RPMI8226 (cell line): ENCODE measurements around the gene UGT2B15.
"Not testable (repeated sequence)": the region's sequence is repeated elsewhere in the genome, so short reads cannot be mapped to it uniquely, and the experiment has no call there.

ENCODE experiments used
- DNase-seq: peaks from one replicate; pipeline ENCODE4 v3.0.0-alpha.2; 2015

Gene UGT2B15

DNA sequence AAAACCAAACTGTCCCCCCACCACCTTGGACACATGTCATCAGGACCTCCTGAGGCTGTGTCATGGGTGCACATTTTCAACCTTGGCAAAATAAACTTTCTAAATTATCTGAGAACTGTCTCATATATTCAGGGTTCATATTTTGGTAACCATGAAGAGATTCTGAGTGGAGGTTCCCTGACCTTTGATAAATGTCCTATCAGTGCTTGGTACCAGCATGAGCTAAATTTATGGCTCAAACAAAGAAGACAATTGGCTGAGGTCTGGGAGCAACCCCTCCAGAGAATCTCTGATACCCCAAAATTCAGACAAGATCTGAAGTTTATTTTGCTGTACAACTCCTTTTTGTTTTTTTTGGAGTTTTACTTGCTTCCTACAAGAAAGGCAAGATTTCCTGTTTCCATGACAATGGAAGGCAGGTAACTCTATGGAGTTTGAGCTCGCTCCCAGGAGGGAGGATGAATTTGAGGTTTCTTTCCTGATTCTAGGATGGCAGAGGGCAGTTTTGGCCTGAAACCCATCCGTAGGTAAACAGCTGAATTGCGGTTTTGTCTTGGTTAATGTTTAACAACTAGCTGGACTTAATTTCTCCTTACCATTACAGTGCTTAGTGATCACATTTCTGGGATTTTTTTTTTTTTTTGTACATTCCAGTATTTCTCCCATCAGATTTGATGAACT is 14.5 kb downstream of the UGT2B15 start:
- DNase-seq, result no peak

DNA sequence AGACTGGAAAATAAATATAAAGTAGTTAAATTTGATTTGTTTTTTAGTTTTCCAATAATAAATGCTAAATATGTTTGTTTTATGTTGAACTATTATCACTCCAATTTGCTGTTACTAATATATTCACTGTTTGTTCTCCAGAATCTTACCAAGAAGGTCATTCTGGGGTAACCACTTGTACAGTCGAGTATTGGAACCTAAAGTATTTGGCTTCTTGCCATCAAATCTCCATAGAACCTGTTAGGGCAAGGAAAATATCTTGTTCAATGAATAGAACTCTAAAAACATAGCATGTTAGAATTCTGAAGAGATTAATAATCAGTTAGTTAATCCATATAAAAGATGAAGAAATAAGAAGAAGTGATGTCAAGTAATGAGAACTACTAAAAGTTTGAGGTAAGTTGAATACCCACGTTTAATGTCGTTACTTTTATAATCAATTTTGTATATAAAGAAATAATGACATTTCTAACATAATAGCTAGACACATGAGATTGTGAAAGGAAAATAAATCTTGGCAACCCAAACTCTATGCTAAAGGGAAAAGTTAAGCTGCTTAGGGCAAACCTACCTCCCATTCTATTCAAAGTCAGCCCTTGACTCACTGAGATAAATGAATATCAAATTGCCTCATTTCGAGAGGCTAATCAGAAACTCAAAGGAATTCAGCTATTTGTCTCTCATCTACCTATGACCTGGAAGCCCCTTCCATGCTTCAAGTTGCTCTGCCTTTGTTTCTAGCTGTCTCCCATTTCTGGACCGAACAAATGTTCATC is 15.3 kb downstream of the UGT2B15 start:
- DNase-seq, result no peak

DNA sequence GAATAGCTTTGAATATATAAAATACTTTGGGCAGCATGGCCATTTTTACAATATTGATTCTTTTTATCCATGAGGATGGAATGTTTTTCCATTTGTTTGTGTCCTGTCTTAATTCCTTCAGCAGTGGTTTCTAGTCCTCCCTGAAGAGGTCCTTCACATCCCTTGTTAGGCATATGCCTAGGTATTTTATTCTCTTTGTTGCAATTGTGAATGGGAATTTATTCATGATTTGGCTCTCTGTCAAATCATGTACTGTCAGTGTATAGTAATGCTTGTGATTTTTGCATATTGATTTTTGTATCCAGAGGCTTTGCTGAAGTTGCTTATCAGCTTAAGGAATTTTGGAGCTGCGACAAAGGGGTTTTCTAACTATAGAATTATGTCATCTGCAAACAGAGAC is 18.5 kb downstream of the UGT2B15 start:
- no peak for DNase-seq

DNA sequence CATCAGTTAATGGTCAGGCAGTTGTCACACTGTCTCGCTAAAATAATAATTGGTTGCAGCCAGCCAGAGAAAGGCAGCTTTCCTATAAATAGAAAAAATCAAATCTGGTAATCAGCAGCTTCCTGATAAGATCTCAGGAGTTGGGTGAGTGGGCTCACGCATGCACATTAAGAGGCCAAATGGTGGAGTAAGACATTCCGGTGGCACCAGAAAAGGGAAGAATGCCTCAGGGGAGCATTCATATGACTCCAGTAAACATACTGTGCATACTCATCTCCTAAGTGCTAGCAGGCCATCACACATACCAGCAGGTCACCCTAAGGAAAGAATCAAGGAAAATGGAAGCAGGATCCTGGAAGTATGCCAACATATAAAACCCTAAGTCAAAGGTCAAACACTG is 40.1 kb downstream of the UGT2B15 start:
- no peak for DNase-seq

DNA sequence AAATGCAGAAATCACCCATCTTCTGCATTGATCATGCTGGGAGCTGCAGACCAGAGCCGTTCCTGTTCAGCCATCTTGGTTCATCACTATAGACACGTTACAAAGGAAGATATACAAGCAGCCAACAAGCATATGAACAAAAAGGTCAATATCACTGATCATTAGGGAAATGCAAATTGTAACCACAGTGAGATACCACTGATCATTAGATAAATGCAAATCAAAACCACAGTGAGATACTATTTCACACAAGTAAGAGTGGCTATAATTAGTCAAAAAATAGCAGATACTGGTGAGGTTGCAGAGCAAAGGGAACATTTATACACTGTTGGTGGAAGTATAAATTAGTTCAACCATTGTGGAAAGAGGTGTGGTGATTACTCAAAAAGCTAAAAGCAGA is 47.7 kb downstream of the UGT2B15 start:
- not testable (repeated sequence) for DNase-seq

DNA sequence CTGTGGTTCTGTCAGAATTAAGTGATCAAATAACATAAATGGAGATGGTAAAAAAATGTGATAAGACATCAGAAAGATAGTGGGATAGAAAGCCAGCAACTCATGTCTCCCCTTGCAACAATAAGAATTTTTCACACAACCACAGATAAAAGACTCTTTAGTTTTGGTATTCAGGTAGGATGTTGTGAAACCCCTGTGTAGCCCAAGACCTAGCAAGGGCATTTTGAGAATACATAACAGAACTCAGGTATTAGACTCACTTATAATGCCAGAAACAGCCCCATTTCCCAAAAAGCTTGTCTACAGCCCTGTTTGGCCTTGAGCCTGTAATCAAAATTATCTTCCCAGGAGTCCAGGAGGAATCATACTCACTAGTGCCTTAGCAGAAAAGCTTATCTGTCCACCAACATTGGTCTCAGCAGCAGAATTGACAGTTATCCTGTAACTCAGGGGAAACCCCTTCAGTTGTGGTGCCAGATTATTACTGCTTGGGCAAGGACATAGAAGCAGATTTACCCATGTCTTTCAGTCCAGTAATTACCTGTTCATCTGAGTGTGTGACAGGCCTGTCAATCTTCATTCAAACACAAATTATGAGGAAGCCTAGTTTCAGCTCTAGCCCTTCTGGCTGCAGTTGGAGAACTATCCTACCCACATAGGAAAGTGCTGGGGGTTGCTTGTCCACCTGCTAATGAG is 53.3 kb downstream of the UGT2B15 start:
- no peak for DNase-seq

DNA sequence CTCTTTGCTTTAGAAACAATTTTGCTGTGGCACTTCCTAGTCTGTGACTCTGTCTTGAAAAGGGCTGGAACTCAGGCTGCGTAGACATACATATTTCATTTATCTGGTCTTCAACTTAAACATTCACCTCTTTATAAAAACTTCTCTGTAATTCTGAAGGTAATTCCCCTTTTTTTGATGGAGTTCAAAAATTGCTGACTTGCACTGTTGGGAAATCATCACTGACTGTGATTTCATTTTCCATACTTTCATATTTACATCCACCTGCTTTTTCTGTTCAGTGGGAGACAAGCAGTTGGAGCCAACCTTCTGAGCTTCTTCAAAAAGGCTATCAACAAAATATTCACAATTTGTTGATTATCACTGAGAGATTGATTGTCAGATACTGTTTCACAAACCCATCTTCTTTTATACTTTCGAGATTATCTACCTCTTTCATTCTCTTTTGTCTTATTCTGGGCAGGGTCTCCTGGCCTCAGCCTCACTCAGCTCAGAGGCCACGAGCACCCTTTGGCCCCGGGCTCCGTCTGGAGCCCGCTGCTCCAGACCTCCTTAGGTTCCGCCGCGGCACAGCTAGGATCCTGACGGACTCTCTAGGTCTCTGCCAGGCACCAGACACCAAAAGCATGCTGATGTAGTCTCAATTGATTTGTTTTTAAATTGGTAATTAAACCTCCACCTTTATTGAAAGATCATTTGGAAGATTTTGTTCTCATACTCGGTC is 54.6 kb downstream of the UGT2B15 start:
- no peak for DNase-seq

DNA sequence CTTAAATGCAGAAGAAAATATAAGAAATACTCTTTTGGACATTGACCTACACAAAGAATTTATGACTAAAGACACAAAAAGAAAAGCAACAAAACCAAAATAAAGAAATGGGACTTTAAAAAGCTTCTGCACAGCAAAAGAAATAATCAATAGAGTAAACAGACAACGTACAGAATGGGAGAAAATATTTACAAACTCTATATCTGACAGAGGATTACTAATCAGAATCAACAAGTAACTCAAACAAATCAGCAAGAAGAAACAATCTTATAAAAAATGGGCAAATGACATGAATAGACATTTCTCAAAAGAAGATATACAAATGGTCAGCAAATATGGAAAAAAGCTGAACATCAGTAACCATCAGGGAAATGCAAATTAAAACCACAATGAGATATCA is 56.7 kb downstream of the UGT2B15 start:
- no peak for DNase-seq

DNA sequence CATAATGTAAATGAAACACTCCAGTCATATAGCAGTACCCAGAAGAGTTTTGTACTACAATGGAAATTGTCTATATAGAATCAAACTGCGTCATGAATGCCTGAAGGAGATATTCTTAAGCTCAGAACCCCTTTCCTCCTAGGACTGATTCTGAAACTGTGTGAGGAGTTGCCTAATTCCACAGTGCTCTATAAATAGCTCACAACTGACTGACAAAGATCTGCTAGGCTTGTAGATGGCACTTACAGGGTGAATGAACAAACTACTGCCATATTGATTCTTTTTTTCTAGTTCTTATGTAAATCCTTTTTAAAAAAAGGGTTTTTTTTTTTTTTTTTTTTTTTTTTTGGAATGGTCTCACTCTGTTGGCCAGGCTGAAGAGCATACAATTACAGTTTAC is 64.2 kb downstream of the UGT2B15 start:
- no peak for DNase-seq

DNA sequence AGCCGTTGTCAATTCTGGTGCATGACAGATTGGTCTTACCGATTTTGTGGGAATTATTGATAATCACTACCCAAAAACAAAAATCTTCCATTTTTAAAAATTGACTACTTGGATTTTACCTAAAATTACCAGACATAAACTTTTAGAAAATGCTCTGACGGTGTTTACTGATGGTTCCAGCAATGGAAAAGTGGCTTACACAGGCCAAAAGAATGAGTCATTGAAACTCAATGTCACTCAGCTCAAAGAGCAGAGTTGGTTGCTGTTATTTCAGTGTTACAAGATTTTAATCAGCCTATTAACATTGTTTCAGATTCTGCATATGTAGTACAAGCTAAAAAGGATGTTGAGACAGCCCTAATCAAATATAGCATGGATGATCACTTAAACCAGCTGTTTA is 71.3 kb downstream of the UGT2B15 start:
- no peak for DNase-seq

DNA sequence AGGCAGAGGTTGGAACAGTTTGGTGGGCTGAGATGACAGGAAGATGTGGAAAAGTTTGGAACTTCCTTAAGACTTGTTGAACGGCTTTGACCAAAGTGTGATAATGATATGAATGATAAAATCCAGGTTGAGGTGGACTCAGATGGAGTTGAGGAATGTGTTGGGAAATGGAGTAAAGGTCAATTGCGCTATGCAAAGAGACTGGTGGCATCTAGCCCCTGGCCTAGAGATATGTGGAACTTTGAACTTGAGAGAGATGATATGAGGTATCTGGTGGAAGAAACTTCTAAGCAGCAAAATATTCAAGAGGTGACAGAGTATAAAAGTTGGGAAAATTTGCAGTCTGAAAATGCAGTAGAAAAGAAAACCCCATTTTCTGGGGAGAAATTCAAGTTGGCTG is 73.0 kb downstream of the UGT2B15 start:
- no peak for DNase-seq
